ENCODE measurements around the gene FBXL4. TPM values are rescaled to one million over a fixed set of nuclear protein-coding genes. Genes with fewer than 3 reads are reported as not detected.

Gene FBXL4
- total RNA-seq, 2 experiments from 2014 or later, result 10.4 to 10.8 TPM

DNA sequence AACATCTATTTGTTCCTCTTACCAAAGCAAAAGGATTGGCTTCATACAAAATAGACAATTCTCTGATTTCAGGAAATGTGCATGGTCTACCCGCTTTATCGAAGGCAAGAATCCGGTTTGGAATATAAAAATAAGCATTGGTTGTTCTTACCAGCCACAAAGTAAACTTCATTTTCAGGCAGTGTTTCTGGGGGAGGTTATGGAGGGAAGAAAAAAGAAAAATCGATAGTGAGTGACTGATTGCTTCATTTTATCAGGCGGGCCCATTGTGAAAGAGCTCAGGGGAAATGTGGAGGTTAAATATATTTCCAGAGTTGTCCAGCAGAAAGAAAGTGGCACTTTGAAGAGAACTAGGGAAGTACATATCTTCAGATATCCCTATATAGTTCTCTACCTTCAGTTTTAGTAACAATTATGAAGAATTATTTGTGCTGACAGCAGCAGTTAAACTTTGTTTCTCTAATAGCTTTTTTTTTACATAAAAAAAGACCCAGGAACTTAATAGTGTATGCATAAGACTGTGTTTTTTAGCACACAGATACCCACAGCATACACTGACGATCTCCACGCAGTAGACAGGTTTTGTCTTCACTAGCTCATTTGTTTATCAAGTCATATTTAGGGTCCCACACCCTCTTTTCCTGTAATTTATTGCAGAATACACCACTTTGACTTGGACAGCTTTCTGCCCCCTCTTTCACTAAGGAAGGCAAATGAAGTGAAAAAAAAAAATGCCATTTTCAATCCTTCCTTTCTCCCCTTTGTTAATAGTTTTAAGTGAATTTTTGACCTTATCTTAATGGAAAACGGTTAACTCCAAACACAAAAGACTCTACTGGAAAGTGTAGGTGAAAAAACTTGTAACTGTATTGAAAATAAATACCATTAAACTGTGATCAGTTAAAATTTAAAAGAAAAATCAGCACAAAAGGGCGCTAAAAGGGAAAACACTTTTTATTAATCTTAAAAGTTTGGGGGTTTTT is 110.5 kb downstream of the FBXL4 start:
- peaks cover 90% of the 10 kb centered on the region for H3K27me3 Mint-ChIP-seq
- DNase-seq (no peak), ATAC-seq (no peak)
- peaks cover 29% of the 10 kb centered on the region for H3K4me1 Mint-ChIP-seq
- CTCF ChIA-PET, result no interaction called here
- no peak overlapping the region for H3K4me3 Mint-ChIP-seq
- no peaks in the 10 kb centered on the region for H3K9me3 Mint-ChIP-seq (ENCODE audit: low read depth)
- H3K27ac Mint-ChIP-seq, result no peak overlapping the region
- peaks cover 1% of the 10 kb centered on the region for H3K36me3 Mint-ChIP-seq

DNA sequence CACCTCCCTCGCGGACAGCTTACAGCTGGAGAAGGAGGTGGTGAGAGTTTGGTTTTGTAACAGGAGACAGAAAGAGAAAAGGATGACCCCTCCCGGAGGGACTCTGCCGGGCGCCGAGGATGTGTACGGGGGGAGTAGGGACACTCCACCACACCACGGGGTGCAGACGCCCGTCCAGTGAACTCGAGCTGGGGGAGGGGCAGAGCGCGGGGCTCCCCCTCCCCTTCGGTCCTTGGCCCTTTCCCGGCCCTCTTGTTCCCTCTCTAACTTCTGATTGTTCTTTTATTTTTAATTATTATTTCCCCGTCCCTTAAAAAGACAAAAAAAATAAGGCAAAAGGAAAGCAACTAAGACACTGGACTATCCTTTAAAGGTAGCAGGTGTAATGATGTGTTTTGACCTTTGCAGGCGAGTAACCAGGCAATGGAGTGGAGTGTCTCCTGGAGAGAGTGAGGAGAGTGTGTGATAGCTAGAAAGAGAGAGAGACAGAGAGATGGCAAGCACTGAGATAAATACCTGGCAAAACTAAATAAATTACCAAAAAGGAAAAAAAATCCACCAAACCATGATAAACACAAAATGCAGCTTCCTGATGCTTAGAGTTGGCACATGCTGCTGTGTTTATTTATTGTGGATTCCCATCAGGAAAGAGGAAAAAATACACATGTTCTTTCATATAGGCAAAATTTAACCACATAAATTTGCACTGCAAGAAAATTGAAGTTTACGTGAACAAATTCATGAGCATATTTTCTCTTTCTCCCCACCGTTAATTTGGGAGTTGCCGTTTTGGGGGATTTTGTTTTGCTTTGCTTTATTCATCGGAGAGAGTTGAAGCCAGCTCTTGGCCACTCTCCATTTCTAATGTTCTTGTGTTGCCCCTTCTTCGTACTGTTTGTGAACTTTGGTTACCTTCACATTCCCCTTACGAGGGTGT is 111.5 kb downstream of the FBXL4 start:
- no peaks in the 10 kb centered on the region for H3K9me3 Mint-ChIP-seq (ENCODE audit: low read depth)
- DNase-seq (no peak), ATAC-seq (no peak)
- CTCF ChIA-PET, result no interaction called here
- peaks cover 88% of the 10 kb centered on the region for H3K27me3 Mint-ChIP-seq
- peaks cover 31% of the 10 kb centered on the region for H3K4me1 Mint-ChIP-seq
- H3K27ac Mint-ChIP-seq, result no peak overlapping the region
- H3K4me3 Mint-ChIP-seq, result no peak overlapping the region
- H3K36me3 Mint-ChIP-seq, result peaks cover 1% of the 10 kb centered on the region

DNA sequence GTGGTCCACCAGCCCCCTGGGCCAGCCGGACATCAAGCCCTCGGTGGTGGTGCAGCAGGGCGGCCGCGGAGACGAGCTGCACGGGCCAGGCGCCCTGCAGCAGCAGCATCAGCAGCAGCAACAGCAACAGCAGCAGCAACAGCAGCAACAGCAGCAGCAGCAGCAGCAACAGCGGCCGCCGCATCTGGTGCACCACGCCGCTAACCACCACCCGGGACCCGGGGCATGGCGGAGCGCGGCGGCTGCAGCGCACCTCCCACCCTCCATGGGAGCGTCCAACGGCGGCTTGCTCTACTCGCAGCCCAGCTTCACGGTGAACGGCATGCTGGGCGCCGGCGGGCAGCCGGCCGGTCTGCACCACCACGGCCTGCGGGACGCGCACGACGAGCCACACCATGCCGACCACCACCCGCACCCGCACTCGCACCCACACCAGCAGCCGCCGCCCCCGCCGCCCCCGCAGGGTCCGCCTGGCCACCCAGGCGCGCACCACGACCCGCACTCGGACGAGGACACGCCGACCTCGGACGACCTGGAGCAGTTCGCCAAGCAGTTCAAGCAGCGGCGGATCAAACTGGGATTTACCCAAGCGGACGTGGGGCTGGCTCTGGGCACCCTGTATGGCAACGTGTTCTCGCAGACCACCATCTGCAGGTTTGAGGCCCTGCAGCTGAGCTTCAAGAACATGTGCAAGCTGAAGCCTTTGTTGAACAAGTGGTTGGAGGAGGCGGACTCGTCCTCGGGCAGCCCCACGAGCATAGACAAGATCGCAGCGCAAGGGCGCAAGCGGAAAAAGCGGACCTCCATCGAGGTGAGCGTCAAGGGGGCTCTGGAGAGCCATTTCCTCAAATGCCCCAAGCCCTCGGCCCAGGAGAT is 112.4 kb downstream of the FBXL4 start:
- H3K9me3 Mint-ChIP-seq (ENCODE audit: low read depth), result no peaks in the 10 kb centered on the region
- peaks cover 35% of the 10 kb centered on the region for H3K4me1 Mint-ChIP-seq

DNA sequence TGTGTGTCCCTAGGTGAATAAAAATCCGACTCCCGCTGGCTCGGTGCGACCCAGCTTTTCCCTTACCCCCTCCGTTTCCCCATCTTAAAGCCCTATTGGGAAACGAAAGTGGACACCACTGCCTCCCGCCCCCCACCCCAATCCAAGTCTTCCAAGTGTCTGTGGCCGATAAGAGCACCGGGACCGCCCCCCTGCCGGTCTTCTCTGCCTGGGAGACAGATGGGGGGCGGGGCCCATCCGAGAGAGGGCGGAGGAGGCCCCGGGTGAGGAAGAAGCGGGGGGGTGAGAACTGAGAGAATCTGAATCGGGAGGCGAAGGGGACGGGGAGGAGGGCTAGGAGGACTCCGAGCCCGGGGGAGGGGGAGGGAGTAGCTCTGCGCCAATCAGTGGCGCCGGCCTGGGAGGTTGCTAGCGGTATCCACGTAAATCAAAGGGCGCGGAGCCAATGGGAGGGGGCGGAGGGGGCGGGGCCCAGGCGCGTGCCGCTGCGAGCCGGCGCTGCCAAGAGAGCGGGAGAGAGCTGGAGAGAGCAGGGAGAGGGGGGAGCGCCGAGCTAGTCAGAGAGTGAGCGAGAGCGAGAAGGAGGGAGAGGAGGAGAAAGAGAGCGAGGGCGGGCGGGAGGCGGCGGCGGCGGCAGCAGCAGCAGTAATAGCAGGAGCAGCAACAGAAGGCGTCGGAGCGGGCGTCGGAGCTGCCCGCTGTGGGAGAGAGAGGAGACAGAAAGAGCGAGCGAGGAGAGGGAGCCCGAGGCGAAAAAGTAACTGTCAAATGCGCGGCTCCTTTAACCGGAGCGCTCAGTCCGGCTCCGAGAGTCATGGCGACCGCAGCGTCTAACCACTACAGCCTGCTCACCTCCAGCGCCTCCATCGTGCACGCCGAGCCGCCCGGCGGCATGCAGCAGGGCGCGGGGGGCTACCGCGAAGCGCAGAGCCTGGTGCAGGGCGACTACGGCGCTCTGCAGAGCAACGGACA is 113.4 kb downstream of the FBXL4 start, which contains the start of gene POU3F2:
Gene POU3F2 (plus strand): TSS at position 515 of the 972 bp plus-strand sequence. CDS start 300 bp downstream, at position 815.
- Mint-ChIP-seq H3K9me3 (ENCODE audit: low read depth) (no peaks in the 10 kb centered on the region), H3K36me3 (peaks cover 1% of the 10 kb centered on the region), H3K27ac (peak within 1 kb of the TSS; percentile 0), H3K4me3 (peak within 1 kb of the TSS; percentile 63), H3K4me1 (peaks cover 35% of the 10 kb centered on the region), H3K27me3 (peaks cover 87% of the 10 kb centered on the region)
- peak; percentile 72 for ATAC-seq
- CTCF ChIA-PET, result interaction anchor here (0.6 to 0.9 kb wide), 2 partner anchors 18 to 1344 kb away, joined by 3 read pairs; no protein-coding TSS in a partner anchor
- DNase-seq, result peak; percentile 65

More for the DNA sequence above, 112.4 kb downstream of the FBXL4 start:
- H3K4me3 Mint-ChIP-seq, result no peak overlapping the region
- CTCF ChIA-PET, result interaction anchor here (0.9 kb wide), 1 partner anchor 17 kb away, joined by 3 read pairs; no protein-coding TSS in a partner anchor
- H3K27ac Mint-ChIP-seq, result no peak overlapping the region
- no peak for DNase-seq
- H3K36me3 Mint-ChIP-seq, result peaks cover 1% of the 10 kb centered on the region
- no peak for ATAC-seq
- peaks cover 88% of the 10 kb centered on the region for H3K27me3 Mint-ChIP-seq

DNA sequence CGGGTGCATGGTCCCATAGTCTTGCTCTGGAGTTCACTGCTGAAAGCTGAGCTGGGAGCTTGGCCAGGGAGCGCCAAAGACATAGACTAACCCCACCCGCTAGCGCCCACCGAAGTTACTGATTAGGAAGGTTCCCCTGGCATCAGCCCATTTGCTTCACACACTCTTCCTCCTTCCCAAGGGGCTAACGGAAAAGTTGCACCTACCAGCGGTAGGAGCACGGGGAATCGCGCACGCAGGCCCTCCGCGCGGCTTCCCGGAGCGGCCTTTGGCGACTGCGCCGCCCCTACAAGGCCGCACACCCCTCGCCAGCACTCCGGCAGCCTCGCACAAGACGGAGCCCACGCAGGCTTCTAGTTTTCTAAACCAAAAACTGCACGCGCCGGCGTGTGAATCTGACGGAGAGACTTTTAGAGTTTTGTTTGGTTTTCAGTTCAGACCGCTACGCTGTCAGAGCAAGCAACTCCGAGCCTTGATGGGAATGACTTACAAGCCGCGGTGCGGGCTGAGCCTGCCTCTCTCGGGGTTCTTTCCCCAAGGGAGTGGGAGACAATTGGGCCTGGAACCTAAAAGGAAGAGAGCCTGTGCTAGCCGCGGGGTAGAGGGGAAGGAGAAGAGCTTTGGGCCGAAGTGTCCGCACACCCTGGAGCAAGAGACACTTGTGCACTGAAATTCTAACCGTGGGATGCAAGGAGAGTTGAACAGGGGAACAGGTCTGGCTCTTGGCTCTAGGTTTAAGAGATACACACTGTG is 114.3 kb downstream of the FBXL4 start:
- DNase-seq (no peak), ATAC-seq (peak; percentile 10)
- CTCF ChIA-PET, result interaction anchor here (0.6 kb wide), 1 partner anchor 1343 kb away, joined by 3 read pairs; no protein-coding TSS in a partner anchor
- H3K4me3 Mint-ChIP-seq, result peak overlapping the region; percentile 63
- peaks cover 1% of the 10 kb centered on the region for H3K36me3 Mint-ChIP-seq
- H3K4me1 Mint-ChIP-seq, result peaks cover 35% of the 10 kb centered on the region
- no peaks in the 10 kb centered on the region for H3K9me3 Mint-ChIP-seq (ENCODE audit: low read depth)
- H3K27ac Mint-ChIP-seq, result peak overlapping the region; percentile 48
- peaks cover 89% of the 10 kb centered on the region for H3K27me3 Mint-ChIP-seq

DNA sequence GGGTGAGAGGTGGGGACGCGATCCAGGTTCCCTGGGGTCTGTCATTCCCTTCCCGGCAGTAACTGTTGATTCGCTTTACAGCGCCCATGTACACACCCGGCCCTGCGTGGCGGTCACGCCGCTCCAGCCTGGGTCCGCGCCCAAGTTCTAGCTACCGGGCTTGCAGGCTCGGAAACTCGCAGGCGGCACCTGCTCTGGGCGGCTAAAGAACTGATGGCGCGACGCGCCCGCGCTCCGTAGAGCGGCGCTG is 114.8 kb downstream of the FBXL4 start:
- H3K36me3 Mint-ChIP-seq, result peaks cover 1% of the 10 kb centered on the region
- H3K4me3 Mint-ChIP-seq, result peak overlapping the region; percentile 63
- DNase-seq (no peak), ATAC-seq (no peak)
- H3K9me3 Mint-ChIP-seq (ENCODE audit: low read depth), result no peaks in the 10 kb centered on the region
- peak overlapping the region; percentile 48 for H3K27ac Mint-ChIP-seq
- CTCF ChIA-PET, result interaction anchor here (0.9 kb wide), 1 partner anchor 20 kb away, joined by 3 read pairs; no protein-coding TSS in a partner anchor
- H3K27me3 Mint-ChIP-seq, result peaks cover 89% of the 10 kb centered on the region
- peaks cover 35% of the 10 kb centered on the region for H3K4me1 Mint-ChIP-seq

DNA sequence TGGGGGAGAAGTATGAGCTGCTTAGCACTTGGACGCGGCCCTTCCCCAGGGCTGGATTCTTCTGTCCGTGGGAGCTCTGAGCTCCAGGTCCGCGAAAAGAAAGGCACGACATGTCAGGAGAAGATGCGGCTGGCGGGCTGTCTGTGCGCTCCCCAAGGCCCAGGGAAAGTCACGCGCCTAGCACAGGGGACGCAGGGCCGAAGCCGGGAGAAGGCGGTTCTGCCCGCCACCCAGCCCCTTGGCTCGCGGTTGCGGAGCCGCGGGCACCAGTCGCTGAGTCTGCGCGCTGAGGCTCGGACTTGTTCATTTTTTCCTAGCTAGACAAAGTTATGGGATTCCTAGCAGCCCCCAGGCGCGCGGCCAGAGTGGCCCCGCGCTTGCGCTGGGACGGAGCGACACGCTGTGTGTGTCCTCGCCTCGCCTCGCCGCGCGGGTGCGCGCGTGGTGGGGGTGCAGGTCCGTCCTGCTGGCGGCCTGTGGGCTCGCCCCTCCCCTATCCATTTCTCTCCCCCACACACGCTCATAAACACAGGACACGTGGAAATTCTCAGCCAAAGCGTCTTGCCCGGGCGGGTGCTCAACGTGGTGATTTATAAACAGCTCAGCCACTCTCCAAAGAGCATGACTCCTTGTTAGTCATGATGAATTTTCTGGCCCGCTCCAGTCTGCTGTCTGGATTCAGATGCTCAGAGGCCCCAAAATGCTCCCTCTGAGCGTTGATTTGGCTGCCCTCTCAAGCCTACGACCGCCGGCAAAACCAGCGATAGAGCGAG is 115.3 kb downstream of the FBXL4 start:
- Mint-ChIP-seq H3K9me3 (ENCODE audit: low read depth) (no peaks in the 10 kb centered on the region), H3K27ac (peak overlapping the region; percentile 48), H3K36me3 (peaks cover 1% of the 10 kb centered on the region), H3K27me3 (peaks cover 90% of the 10 kb centered on the region), H3K4me1 (peaks cover 35% of the 10 kb centered on the region), H3K4me3 (peak overlapping the region; percentile 63)
- no peak for DNase-seq
- ATAC-seq, result no peak
- CTCF ChIA-PET, result interaction anchor here (0.9 kb wide), 1 partner anchor 20 kb away, joined by 3 read pairs; no protein-coding TSS in a partner anchor

DNA sequence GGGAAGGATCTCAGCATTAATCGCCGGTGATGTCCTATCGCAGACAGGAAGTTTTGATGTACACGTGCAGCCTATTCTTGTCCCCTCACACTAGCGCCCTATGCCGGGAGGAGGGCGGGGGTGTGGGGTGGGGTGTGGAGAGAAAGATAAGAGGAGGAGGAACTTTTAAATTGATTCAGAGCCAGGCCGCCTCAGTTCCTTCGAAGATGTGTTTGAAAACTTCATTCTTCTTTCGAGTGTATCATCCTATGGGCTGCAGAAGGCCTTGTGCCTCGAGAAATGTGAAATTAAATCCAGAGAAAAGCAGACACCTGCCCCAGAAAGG is 115.8 kb downstream of the FBXL4 start:
- ATAC-seq, result no peak
- Mint-ChIP-seq H3K27ac (peak overlapping the region; percentile 43), H3K9me3 (ENCODE audit: low read depth) (no peaks in the 10 kb centered on the region), H3K36me3 (peaks cover 3% of the 10 kb centered on the region), H3K27me3 (peaks cover 90% of the 10 kb centered on the region), H3K4me3 (no peak overlapping the region), H3K4me1 (peaks cover 35% of the 10 kb centered on the region)
- DNase-seq, result no peak
- CTCF ChIA-PET, result interaction anchor here (0.9 kb wide), 1 partner anchor 19 kb away, joined by 3 read pairs; no protein-coding TSS in a partner anchor

DNA sequence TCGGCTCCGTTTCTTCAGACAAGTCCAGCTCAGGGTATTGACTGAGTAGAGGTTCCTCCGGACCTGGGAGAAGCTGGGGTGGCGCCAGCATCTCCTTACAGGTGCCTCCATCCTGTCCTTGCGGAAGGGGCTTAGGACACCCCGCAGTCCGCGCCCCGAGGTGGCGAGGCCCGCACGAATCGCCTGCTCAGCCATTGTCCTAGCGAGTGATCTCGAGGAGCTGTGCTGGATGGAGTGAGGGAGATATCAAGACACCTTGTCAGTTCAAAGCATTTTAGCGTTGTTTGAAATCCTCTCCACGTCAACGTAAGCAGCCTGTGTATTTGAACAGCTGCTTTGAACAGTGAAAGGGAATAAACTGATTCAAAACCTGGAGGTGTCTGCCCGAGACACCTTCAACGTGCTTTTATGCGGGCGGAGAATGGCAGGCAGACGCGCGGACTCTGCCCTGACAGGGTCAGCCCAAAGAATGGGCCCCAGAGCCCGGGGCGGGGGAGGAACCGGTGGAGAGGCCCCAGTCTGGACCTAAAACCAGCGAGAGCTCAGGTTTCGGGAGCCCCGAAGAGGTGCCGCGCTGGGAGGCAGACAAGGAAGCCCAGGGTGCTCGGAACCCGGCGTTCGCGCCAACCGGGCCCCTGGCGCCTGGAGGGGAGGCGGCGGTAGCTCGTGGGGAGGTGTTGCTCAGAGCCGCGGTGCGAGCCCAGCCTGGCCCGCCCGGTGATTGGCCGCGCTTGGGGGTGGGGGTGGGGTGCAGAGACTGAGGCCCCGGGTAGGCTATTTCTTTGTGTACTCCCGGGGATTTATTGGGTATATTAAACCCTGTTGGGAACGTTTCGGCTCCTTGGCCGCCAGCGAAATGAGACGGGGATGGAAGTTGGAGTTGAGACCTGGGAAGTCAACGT is 116.4 kb downstream of the FBXL4 start:
- CTCF ChIA-PET, result interaction anchor here (1.6 kb wide), 1 partner anchor 14 kb away, joined by 3 read pairs; no protein-coding TSS in a partner anchor
- peak overlapping the region; percentile 52 for H3K27ac Mint-ChIP-seq

DNA sequence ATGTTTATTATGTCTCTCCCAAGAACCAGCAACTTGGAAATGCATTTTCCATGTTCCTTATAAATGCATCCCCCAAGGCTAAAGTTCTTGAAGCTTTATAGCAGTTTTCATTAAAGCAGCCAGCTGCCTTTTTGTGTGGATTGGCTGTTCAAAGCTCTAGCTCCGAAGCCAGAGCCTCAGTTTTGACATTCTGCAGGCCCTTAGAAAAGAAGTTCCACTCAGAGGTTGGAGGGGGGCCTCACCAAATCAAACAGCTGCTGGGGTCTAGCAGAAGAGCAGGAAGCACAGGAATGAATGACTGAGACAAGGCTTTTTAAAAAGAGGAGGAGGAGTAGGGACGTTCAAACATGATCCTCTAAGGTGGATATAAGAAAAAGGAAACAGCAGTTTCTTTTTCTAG is 117.6 kb downstream of the FBXL4 start:
- Mint-ChIP-seq H3K36me3 (peaks cover 3% of the 10 kb centered on the region), H3K9me3 (ENCODE audit: low read depth) (no peaks in the 10 kb centered on the region), H3K27ac (no peak overlapping the region), H3K4me1 (peaks cover 26% of the 10 kb centered on the region), H3K27me3 (peaks cover 91% of the 10 kb centered on the region), H3K4me3 (no peak overlapping the region)
- no peak for ATAC-seq
- CTCF ChIA-PET, result interaction anchor here (0.7 to 1.6 kb wide), 2 partner anchors 15 to 1552 kb away, joined by 3 to 4 read pairs; no protein-coding TSS in a partner anchor
- no peak for DNase-seq

More for the DNA sequence above, 116.4 kb downstream of the FBXL4 start:
- peaks cover 31% of the 10 kb centered on the region for H3K4me1 Mint-ChIP-seq
- H3K4me3 Mint-ChIP-seq, result no peak overlapping the region
- ATAC-seq, result no peak
- peaks cover 90% of the 10 kb centered on the region for H3K27me3 Mint-ChIP-seq
- H3K9me3 Mint-ChIP-seq (ENCODE audit: low read depth), result no peaks in the 10 kb centered on the region
- H3K36me3 Mint-ChIP-seq, result peaks cover 3% of the 10 kb centered on the region
- DNase-seq, result no peak

All from activated CD8-positive, alpha-beta memory T cell treated with anti-CD3 and anti-CD28 coated beads, Interleukin-2, amount 10 ng/mL, durations not matched to agents 7 days and 5 days (primary cell).